Activated CD8-positive, alpha-beta T cell treated with anti-CD3 and anti-CD28 coated beads for 36 hours (primary cell): ENCODE results near the gene FAF1. TPM values are rescaled to one million over a fixed set of nuclear protein-coding genes. Genes with fewer than 3 reads are reported as not detected.
A peak's percentile ranks its signal among the peaks of the same experiment; 100 is the strongest.

Source experiments
- ATAC-seq: fragments of 200-7000 bp; cut with Tn5 transposase; one replicate; pipeline ENCODE4 v1.10.0; 2021; ENCODE audit warnings: mild to moderate bottlenecking, moderate library complexity
- CTCF ChIA-PET: fragments of 350-600 bp; sonication (Branson Sonifier 250); formaldehyde crosslinking; loops from one replicate; lab custom pipeline; 2021; ENCODE audit warnings: antibody characterized with exemption; lab: Charles Lee
- POLR2A ChIA-PET: fragments of 350-600 bp; sonication (Branson Sonifier 250); formaldehyde crosslinking; loops from one replicate; lab custom pipeline; 2021; ENCODE audit warnings: antibody characterized with exemption; lab: Charles Lee
- DNase-seq: peaks from one replicate; pipeline ENCODE4 v3.0.0-alpha.2; 2020
- H3K27ac Mint-ChIP-seq: one replicate; pipeline ENCODE4 v1.8.0; 2021; ENCODE audit warnings: mild to moderate bottlenecking, mixed read lengths
- H3K27me3 Mint-ChIP-seq: one replicate; pipeline ENCODE4 v1.8.0; 2021; ENCODE audit warnings: mixed read lengths
- H3K36me3 Mint-ChIP-seq: one replicate; pipeline ENCODE4 v1.8.0; 2021; ENCODE audit warnings: low read depth, mixed read lengths
- H3K4me1 Mint-ChIP-seq: one replicate; pipeline ENCODE4 v1.8.0; 2021; ENCODE audit warnings: low read depth, mixed read lengths
- H3K4me3 Mint-ChIP-seq: one replicate; pipeline ENCODE4 v1.8.0; 2021; ENCODE audit warnings: mild to moderate bottlenecking, moderate library complexity, mixed read lengths
- H3K9me3 Mint-ChIP-seq: one replicate; pipeline ENCODE4 v1.8.0; 2021; ENCODE audit warnings: mixed read lengths
- CTCF ChIP-seq: fragments of 200-600 bp; IDR thresholded peaks from one replicate; pipeline ENCODE4 v1.8.0; 2022; ENCODE audit warnings: antibody characterized with exemption, mild to moderate bottlenecking
- intact Hi-C: fragments of 100-400 bp; cut with micrococcal nuclease; formaldehyde crosslinking; loops from one replicate; pipeline ENCODE4 v1.10.0; 2022
- total RNA-seq, 2 experiments: library from RNA; stranded (reverse); gene quantifications; one replicate each; pipeline ENCODE4 v1.2.3, GENCODE V29; 2021

FAF1 gene
- total RNA-seq, 2 experiments from 2014 or later = 82.2 to 87.0 TPM

GRCh38 chr1:50610563-50610962, 349.5 kb downstream of the FAF1 start:
- Mint-ChIP-seq H3K27ac (no peak overlapping the region), H3K9me3 (no peaks in the 10 kb centered on the region), H3K27me3 (no peaks in the 10 kb centered on the region), H3K4me3 (no peak overlapping the region), H3K36me3 (no peaks in the 10 kb centered on the region), H3K4me1 (peaks cover 20% of the 10 kb centered on the region)
- intact Hi-C loops = no loop called here
- ATAC-seq (no peak), DNase-seq (no peak)
- ChIA-PET CTCF (interaction anchor here (1.4 to 1.5 kb wide), 2 partner anchors 9 to 10 kb away, joined by 3 to 5 read pairs; no protein-coding TSS in a partner anchor), POLR2A (no interaction called here)
- no peak for TF ChIP-seq CTCF

- no peak for TF ChIP-seq CTCF
- no peaks in the 10 kb centered on the region for H3K9me3 Mint-ChIP-seq
- H3K4me1 Mint-ChIP-seq = peaks cover 20% of the 10 kb centered on the region
- POLR2A ChIA-PET = interaction anchor here (0.7 kb wide), 1 partner anchor 260 kb away, joined by 3 read pairs; no protein-coding TSS in a partner anchor
- DNase-seq (no peak), ATAC-seq (no peak)
- CTCF ChIA-PET = interaction anchor here (1.5 kb wide), 1 partner anchor 8 kb away, joined by 5 read pairs; no protein-coding TSS in a partner anchor
- no peaks in the 10 kb centered on the region for H3K36me3 Mint-ChIP-seq
- no peak overlapping the region for H3K27ac Mint-ChIP-seq
- H3K4me3 Mint-ChIP-seq = no peak overlapping the region
- no peaks in the 10 kb centered on the region for H3K27me3 Mint-ChIP-seq
- intact Hi-C loops = no loop called here
Measured at GRCh38 chr1:50609508-50609907, 350.6 kb downstream of the FAF1 start.

- Mint-ChIP-seq H3K27ac (no peak overlapping the region), H3K4me1 (no peaks in the 10 kb centered on the region), H3K27me3 (no peaks in the 10 kb centered on the region), H3K36me3 (no peaks in the 10 kb centered on the region), H3K9me3 (no peaks in the 10 kb centered on the region), H3K4me3 (no peak overlapping the region)
- ChIA-PET POLR2A (no interaction called here), CTCF (interaction anchor here (0.9 to 3.1 kb wide), 9 partner anchors 9 to 237 kb away, joined by 3 to 9 read pairs (median 4); no protein-coding TSS in a partner anchor)
- intact Hi-C loops = loop anchor here (2.0 kb wide), 1 partner anchor 237 kb away; no protein-coding TSS in a partner anchor
- ATAC-seq (no peak), DNase-seq (peak; percentile 33)
- TF ChIP-seq CTCF = peak; percentile 41
Measured at GRCh38 chr1:50605186-50605875, 354.7 kb downstream of the FAF1 start.

GRCh38 chr1:50604580-50604979, 355.5 kb downstream of the FAF1 start:
- intact Hi-C loops = loop anchor here (2.0 kb wide), 1 partner anchor 236 kb away; no protein-coding TSS in a partner anchor
- DNase-seq (no peak), ATAC-seq (no peak)
- no peak overlapping the region for H3K27ac Mint-ChIP-seq
- CTCF ChIA-PET = interaction anchor here (0.9 to 3.1 kb wide), 7 partner anchors 8 to 232 kb away, joined by 3 to 9 read pairs (median 4); no protein-coding TSS in a partner anchor
- no peaks in the 10 kb centered on the region for H3K4me1 Mint-ChIP-seq
- H3K36me3 Mint-ChIP-seq = no peaks in the 10 kb centered on the region
- H3K27me3 Mint-ChIP-seq = no peaks in the 10 kb centered on the region
- no peak for TF ChIP-seq CTCF
- H3K9me3 Mint-ChIP-seq = no peaks in the 10 kb centered on the region
- POLR2A ChIA-PET = no interaction called here
- no peak overlapping the region for H3K4me3 Mint-ChIP-seq
